ENCODE measurements around the gene POMT2.
"Not testable (repeated sequence)": the region's sequence is repeated elsewhere in the genome, so short reads cannot be mapped to it uniquely, and the experiment has no call there.

Gene POMT2, protein sequence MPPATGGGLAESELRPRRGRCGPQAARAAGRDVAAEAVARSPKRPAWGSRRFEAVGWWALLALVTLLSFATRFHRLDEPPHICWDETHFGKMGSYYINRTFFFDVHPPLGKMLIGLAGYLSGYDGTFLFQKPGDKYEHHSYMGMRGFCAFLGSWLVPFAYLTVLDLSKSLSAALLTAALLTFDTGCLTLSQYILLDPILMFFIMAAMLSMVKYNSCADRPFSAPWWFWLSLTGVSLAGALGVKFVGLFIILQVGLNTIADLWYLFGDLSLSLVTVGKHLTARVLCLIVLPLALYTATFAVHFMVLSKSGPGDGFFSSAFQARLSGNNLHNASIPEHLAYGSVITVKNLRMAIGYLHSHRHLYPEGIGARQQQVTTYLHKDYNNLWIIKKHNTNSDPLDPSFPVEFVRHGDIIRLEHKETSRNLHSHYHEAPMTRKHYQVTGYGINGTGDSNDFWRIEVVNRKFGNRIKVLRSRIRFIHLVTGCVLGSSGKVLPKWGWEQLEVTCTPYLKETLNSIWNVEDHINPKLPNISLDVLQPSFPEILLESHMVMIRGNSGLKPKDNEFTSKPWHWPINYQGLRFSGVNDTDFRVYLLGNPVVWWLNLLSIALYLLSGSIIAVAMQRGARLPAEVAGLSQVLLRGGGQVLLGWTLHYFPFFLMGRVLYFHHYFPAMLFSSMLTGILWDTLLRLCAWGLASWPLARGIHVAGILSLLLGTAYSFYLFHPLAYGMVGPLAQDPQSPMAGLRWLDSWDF

DNA sequence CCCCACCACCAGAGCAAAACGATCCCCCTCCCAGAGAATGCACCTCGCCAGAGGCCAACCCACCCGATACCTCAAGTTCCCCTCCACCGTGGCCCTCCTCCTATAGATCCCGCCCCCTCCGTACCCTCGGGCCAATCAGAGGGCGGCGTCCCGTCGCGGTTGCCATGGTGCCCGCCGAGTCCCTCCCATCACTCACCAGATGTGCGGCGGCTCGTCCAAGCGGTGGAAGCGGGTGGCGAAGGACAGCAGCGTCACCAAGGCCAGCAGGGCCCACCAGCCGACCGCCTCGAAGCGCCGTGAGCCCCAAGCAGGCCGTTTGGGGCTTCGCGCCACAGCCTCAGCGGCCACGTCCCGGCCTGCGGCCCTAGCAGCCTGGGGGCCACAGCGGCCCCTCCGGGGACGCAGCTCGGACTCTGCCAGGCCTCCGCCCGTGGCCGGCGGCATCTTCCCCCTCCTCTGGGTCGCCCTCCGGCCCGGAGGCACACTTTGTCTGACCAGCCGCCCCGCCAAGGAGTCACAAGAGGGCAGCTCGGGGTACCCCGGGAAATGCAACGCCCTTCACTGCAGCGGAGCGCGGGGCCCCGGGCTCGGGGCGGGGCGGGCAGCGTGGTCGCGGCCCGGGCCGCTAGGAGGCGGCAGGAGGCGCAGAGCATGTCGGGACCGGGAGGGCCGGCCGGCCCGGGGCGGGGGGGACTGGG lies at the start of gene POMT2:
Gene POMT2, minus strand, starts transcription at position 646 of the 698 bp plus-strand sequence. Its CDS starts 202 bp downstream, at position 444.
- DNase-seq, result peak; percentile 90

GRCh38 chr14:77369285-77369684 lies 48.6 kb upstream of the POMT2 start:
- peak; percentile 28 for DNase-seq

DNA sequence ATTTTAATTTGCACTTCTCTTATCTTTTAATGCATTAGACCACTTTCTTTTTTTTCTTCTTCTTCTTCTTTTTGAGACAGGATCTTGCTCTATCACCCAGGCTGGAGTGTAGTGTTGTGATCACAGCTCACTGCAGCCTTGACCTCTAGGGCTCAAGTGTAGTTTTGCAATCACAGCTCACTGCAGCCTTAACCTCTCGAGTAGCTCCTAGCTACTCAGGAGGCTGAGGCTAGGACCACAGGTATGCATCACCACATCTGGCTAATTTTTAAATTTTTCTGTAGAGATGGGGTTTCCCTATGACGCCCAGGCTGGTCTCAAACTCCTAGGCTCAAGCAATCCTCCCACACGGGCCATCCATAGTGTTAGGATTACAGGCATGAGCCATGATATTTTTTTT lies 43.5 kb upstream of the POMT2 start:
- no peak for DNase-seq

- no peak for DNase-seq
Observed at GRCh38 chr14:77359626-77360025, 38.9 kb upstream of the POMT2 start.

- no peak for DNase-seq
Observed at GRCh38 chr14:77356899-77357298, 36.2 kb upstream of the POMT2 start.

DNA sequence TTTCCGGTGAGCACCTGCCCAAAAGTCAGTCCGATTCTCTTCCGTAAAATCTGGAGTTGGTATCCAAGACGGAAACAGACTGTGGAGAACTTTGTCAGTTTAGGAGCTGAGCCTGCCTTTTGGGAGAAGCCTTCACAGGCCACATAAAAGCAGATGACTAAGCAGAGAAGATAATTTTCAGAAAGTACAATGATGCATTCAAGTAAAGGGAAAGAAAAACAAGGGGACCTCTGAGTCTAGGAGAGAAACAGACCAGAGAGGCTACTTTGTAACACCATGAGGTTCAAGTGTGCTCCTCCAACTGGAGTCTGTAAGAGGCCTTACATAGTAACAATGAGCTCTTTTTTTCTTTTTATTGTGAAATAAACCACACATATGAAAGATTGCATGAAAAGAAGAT lies 35.1 kb upstream of the POMT2 start:
- no peak for DNase-seq

GRCh38 chr14:77353469-77354141 lies 32.9 kb upstream of the POMT2 start:
- DNase-seq, result no peak

- no peak for DNase-seq
Observed at GRCh38 chr14:77347751-77348150, 27.1 kb upstream of the POMT2 start.

DNA sequence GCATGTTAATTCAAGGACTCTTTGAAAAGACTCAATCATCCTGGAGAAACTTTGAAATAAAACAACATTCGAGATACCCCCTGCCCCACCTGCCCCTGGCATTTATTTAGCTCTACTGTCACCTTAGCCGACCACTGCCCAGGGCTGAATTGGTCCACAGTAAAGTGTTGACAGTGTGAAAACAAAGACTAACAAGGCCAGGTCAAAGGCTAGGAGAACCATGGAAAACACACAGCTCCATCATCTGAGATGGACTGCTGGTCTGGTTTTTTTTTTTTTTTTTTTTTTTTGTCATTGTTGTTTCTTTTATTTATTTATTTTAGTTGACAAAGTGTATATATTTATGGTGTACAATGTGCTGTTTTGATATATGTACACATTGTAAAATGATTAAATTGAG lies 25.8 kb upstream of the POMT2 start:
- no peak for DNase-seq

- no peak for DNase-seq
Observed at GRCh38 chr14:77344377-77344996, 23.8 kb upstream of the POMT2 start.

- no peak for DNase-seq
Observed at GRCh38 chr14:77343662-77344061, 23.0 kb upstream of the POMT2 start.

GRCh38 chr14:77342726-77343397 lies 22.2 kb upstream of the POMT2 start:
- no peak for DNase-seq

- DNase-seq, result no peak
Observed at GRCh38 chr14:77340389-77340788, 19.7 kb upstream of the POMT2 start.

GRCh38 chr14:77339407-77339806 lies 18.7 kb upstream of the POMT2 start:
- no peak for DNase-seq

DNA sequence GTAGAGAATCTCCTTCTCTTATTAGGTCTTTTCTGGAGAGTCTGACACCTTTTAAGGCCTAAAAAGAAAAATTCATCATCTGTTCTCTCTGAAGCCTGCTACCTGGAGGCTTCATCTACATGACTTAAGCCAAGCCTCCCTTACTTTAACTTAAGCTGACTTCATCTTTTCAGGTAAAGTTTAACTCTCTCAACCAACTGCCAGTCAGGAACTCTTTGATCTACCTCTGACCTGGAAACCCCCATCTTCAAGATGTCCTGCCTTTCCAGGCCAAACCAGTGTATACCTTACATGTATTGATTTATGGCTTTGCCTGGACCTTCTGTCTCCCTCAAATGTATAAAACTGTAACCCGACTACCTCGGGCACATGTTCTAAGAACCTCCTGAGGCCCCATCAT lies 17.6 kb upstream of the POMT2 start:
- DNase-seq, result no peak

- no peak for DNase-seq
Observed at GRCh38 chr14:77337880-77338279, 17.2 kb upstream of the POMT2 start.

- not testable (repeated sequence) for DNase-seq
Observed at GRCh38 chr14:77337255-77337654, 16.6 kb upstream of the POMT2 start.

DNA sequence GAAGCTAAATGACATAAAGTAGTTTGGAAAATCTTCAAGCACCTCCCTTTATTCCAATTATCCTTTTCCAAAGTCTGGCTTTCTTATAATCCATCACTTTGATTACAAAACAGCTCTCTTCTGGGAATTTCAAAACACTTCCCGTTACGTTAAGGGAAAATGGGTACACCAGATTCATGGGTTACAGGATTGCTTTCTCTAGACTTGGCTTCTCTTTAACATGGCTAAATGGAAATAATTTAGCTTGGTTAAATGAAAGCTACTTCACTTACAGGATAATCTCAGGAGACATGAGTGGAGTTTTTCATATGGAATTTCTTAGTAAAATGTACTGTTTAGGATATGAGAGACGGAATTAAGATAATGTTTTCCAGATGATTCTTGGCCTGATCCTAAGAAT lies 14.9 kb upstream of the POMT2 start:
- no peak for DNase-seq

DNA sequence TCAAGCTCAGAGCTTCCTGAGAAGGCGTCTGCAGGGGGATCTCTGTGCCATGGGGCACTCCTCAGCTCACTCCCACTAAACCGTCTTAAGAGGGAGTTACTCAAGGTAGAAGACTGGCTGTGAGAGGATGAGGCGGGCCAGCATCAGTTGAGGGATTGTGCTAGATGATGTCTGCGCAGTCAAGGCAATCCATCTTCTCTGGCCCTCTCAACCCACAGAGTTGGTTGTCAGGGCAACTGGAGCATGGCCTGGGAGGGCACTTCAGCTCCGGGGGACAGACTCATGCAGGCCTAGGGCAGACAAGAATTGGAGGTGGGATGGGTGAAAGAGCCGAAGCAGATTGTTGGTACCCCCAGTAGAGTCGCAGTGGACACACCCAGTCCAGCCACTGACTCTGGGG lies 9.2 kb upstream of the POMT2 start:
- DNase-seq, result no peak

- DNase-seq, result no peak
Observed at GRCh38 chr14:77327111-77327510, 6.4 kb upstream of the POMT2 start.

DNA sequence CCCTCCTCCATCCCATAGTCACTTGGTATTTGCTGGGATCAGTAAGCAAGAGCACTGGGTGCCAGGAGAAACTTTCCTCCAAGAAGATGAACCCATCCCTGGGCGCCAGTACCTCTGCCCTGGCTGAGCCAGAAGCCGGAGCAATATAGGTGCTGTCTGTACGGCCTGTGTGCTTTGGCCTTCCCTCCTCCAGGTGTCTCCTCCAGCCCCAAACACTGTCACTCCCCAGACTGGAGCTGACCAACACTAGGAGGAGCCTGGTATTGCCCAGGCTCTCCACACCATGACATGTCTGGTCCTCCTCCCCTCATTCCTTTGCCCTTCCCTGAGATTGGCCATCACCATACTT lies 5.0 kb upstream of the POMT2 start:
- no peak for DNase-seq

Data from CD4-positive, alpha-beta T cell treated with Interleukin-4 for 4 hours (primary cell).